Measurements from ENCODE around the gene ZNF407. TPM values are rescaled to one million over a fixed set of nuclear protein-coding genes. Genes with fewer than 3 reads are reported as not detected.

ZNF407 gene
- 28.4 TPM for total RNA-seq

GRCh38 chr18:74597662-74598349 lies at the start of gene ZNF407:
TSS of gene ZNF407 (plus strand) at chr18:74597870. CDS start at chr18:74631020, 33,150 bp downstream.

Other genes starting within 250 kb of the ZNF407 start
- 1.2 TPM for gene DIPK1C, start 140.6 kb upstream of the ZNF407 start, total RNA-seq
- gene CNDP2, start 101.5 kb upstream of the ZNF407 start, total RNA-seq = 163 TPM
- gene CNDP1, start 63.4 kb upstream of the ZNF407 start, total RNA-seq = 0.23 TPM